Endothelial cell of umbilical vein (primary cell): Measurements from ENCODE around the gene ADAMTS14. TPM values are rescaled to one million over a fixed set of nuclear protein-coding genes. Genes with fewer than 3 reads are reported as not detected.

Experiments used
- BruUV-seq: library from RNA; stranded (reverse); fragments of 400-500 nt; replicated peaks from 2 replicates; lab custom pipeline; 2021; lab: Mats Ljungman, UMichigan
- CTCF ChIA-PET: fragments of 300-600, 350-600 bp; sonication (Branson Sonifier 250); formaldehyde crosslinking; loops from one replicate; lab custom pipeline; 2021; ENCODE audit warnings: antibody characterized with exemption, inconsistent platforms; lab: Charles Lee
- POLR2A ChIA-PET: fragments of 300-600, 350-600 bp; sonication (Branson Sonifier 250); formaldehyde crosslinking; loops from one replicate; lab custom pipeline; 2021; ENCODE audit warnings: antibody characterized with exemption, inconsistent platforms; lab: Charles Lee
- DNase-seq: peaks from one replicate; pipeline ENCODE4 v3.0.0-alpha.2; 2011; ENCODE audit warnings: low read depth, low spot score
- FAIRE-seq: peaks from 2 replicates; lab custom pipeline; 2011; peaks lifted over from hg19 to GRCh38; lab: Jason Lieb, UNC
- H2AFZ ChIP-seq: 2 replicates; pipeline ENCODE4 v1.6.0; 2012; ENCODE audit warnings: low read depth, low read length, control low read depth, inconsistent platforms
- H3K27ac ChIP-seq: 2 replicates; pipeline ENCODE4 v1.5.1; 2011; ENCODE audit warnings: low read depth, mild to moderate bottlenecking, control low read depth, low read length, moderate library complexity; ENCODE audit not compliant: insufficient read depth
- H3K27me3 ChIP-seq, 2 experiments: 2 replicates each; pipeline versions ENCODE4 v1.6.0 to v1.6.1; 2011; ENCODE audit warnings: low read length in 2 of 2, mixed read lengths in 1 of 2; ENCODE audit not compliant: control insufficient read depth in 2 of 2, insufficient read depth in 2 of 2
- H3K36me3 ChIP-seq, 2 experiments: 2 replicates in 1 of 2; 3 replicates in 1 of 2; pipeline ENCODE4 v1.5.1; 2011; ENCODE audit warnings: low read length in 2 of 2, mild to moderate bottlenecking in 1 of 2, moderate library complexity in 1 of 2; ENCODE audit not compliant: control insufficient read depth in 2 of 2, insufficient read depth in 2 of 2; ENCODE audit errors: extremely low read depth in 1 of 2
- H3K4me1 ChIP-seq: 3 replicates; pipeline ENCODE4 v1.5.1; 2011; ENCODE audit warnings: mild to moderate bottlenecking, low read length; ENCODE audit not compliant: control insufficient read depth, insufficient read depth; ENCODE audit errors: extremely low read depth
- H3K4me2 ChIP-seq: 2 replicates; pipeline ENCODE4 v1.6.1; 2011; ENCODE audit warnings: low read length, control low read depth, mixed read lengths; ENCODE audit not compliant: insufficient read depth
- H3K4me3 ChIP-seq, 3 experiments: fragments of 200-600 bp in 1 of 3; sonication (generic), shearing (Covaris generic) in 1 of 3; replicated peaks in 1 of 3; 2 replicates each; pipeline ENCODE4 v1.5.1; 2011 to 2016; ENCODE audit warnings: control low read depth in 3 of 3, low read length in 3 of 3, mild to moderate bottlenecking in 2 of 3, inconsistent platforms in 1 of 3, low read depth in 1 of 3, moderate library complexity in 1 of 3; ENCODE audit not compliant: insufficient read depth in 1 of 3
- H3K79me2 ChIP-seq: 2 replicates; pipeline ENCODE4 v1.6.0; 2012; ENCODE audit warnings: low read length, inconsistent platforms; ENCODE audit not compliant: control insufficient read depth, insufficient read depth
- H3K9ac ChIP-seq: replicated peaks from 2 replicates; pipeline ENCODE3; 2011; ENCODE audit warnings: low read length, control low read depth; ENCODE audit not compliant: insufficient read depth; ENCODE audit errors: extremely low read depth
- H3K9me1 ChIP-seq: replicated peaks from 3 replicates; pipeline ENCODE4 v1.6.0; 2011; ENCODE audit warnings: mild to moderate bottlenecking, low read length; ENCODE audit not compliant: control insufficient read depth, insufficient read depth; ENCODE audit errors: extremely low read depth
- H3K9me3 ChIP-seq: replicated peaks from 2 replicates; pipeline ENCODE4 v1.5.1; 2012; ENCODE audit warnings: low read length, inconsistent platforms; ENCODE audit not compliant: control insufficient read depth, insufficient read depth
- H4K20me1 ChIP-seq: replicated peaks from 2 replicates; pipeline ENCODE3; 2011; ENCODE audit warnings: mild to moderate bottlenecking, low read length; ENCODE audit not compliant: control insufficient read depth, insufficient read depth; ENCODE audit errors: extremely low read depth
- EZH2 ChIP-seq: IDR thresholded peaks from 2 replicates; pipeline ENCODE4 v1.6.1; 2012; ENCODE audit warnings: borderline replicate concordance, low read depth, mild to moderate bottlenecking, moderate library complexity, low read length, inconsistent platforms; ENCODE audit not compliant: severe bottlenecking
- FOS ChIP-seq: IDR thresholded peaks from 2 replicates; pipeline ENCODE4 v1.6.1; 2011; ENCODE audit warnings: mild to moderate bottlenecking, low read length, moderate library complexity, borderline replicate concordance; ENCODE audit not compliant: insufficient read depth
- GATA2 ChIP-seq: IDR thresholded peaks from 2 replicates; pipeline ENCODE4 v1.7.0; 2011; ENCODE audit warnings: low read depth, mild to moderate bottlenecking, moderate library complexity, mixed read lengths, low read length; ENCODE audit not compliant: insufficient read length, insufficient read depth
- JUN ChIP-seq: IDR thresholded peaks from 2 replicates; pipeline ENCODE4 v1.6.1; 2011; ENCODE audit warnings: borderline replicate concordance, low read depth; ENCODE audit not compliant: insufficient read length, insufficient read depth
- MAX ChIP-seq: IDR thresholded peaks from 2 replicates; pipeline ENCODE4 v1.6.1; 2011; ENCODE audit not compliant: insufficient read depth, insufficient read length
- MYC ChIP-seq: IDR thresholded peaks from one replicate; pipeline ENCODE4 v1.6.1; 2011; ENCODE audit warnings: mild to moderate bottlenecking, low read depth, low read length
- POLR2A ChIP-seq: IDR thresholded peaks from 2 replicates; pipeline ENCODE4 v1.6.1; 2012; ENCODE audit warnings: low read depth, mild to moderate bottlenecking, control low read depth, low read length
- POLR2AphosphoS5 ChIP-seq: IDR thresholded peaks from 2 replicates; pipeline ENCODE4 v1.6.1; 2012; ENCODE audit warnings: low read depth, mild to moderate bottlenecking, control low read depth, low read length, moderate library complexity; ENCODE audit not compliant: insufficient read depth
- dilution Hi-C: fragments of 300-500 bp; cut with MboI; formaldehyde crosslinking; loops from one replicate; pipeline ENCODE4 v1.15.0; 2019; ENCODE audit warnings: low sequenced_read_pairs; ENCODE audit not compliant: extremely low pct_ligation_motif_present
- intact Hi-C: fragments of 100-400 bp; cut with micrococcal nuclease; formaldehyde crosslinking; loops from one replicate; pipeline ENCODE4 v1.10.0; 2022
- polyA plus RNA-seq, 4 experiments: library from polyadenylated mRNA; depleted of rRNA in 3 of 4; stranded (reverse) in 3 of 4; unstranded in 1 of 4; fragments of >200 nt; gene quantifications; 2 replicates each; pipeline versions ENCODE4 v1.2.1 to v1.2.3, GENCODE V29; 2011 to 2012; ENCODE audit warnings: missing spikeins in 1 of 4
- total RNA-seq: library from RNA; stranded (reverse); gene quantifications from 2 replicates; pipeline ENCODE4 v1.2.3, GENCODE V29; 2021
- TF ChIP-seq, protein P1 (sequence below), 2 donors: IDR thresholded peaks; 1 replicate in 1 of 2; 2 replicates in 1 of 2; pipeline ENCODE4 v1.5.1; 2011; ENCODE audit warnings: low read length in 2 of 2, mild to moderate bottlenecking in 2 of 2, moderate library complexity in 2 of 2, control low read depth in 1 of 2, inconsistent platforms in 1 of 2, low read depth in 1 of 2; ENCODE audit not compliant: insufficient read depth in 1 of 2; ENCODE audit errors: extremely low read depth in 1 of 2

The ADAMTS14 gene
- total and polyA plus RNA-seq, 2 donors (not counting 3 experiments of a cell fraction or from before 2014, with no cell fraction given), result not detected

- Histone ChIP-seq H3K4me1 (no peaks in the 10 kb centered on the region), H3K27me3 (peaks cover 26 to 29% of the 10 kb centered on the region in 2 experiments), H3K79me2 (no peaks in the 10 kb centered on the region), H3K9me1 (no peaks in the 10 kb centered on the region), H3K4me3 (no peak overlapping the region), H3K9ac (no peak overlapping the region), H3K36me3 (no peaks in the 10 kb centered on the region), H3K27ac (no peak overlapping the region), H3K9me3 (no peaks in the 10 kb centered on the region), H2AFZ (no peak overlapping the region), H3K4me2 (no peak overlapping the region), H4K20me1 (no peaks in the 10 kb centered on the region)
- intact Hi-C loops, result no loop called here
- ChIA-PET POLR2A (no interaction called here), CTCF (no interaction called here)
- DNase-seq (no peak), FAIRE-seq (no peak)
- dilution Hi-C loops, result no loop called here
- BruUV-seq, result no TSS peak
- TF ChIP-seq MYC (no peak), EZH2 (no peak), POLR2A (no peak), FOS (no peak), JUN (no peak), GATA2 (no peak), MAX (no peak), POLR2AphosphoS5 (no peak)
- TF ChIP-seq, protein P1, sequence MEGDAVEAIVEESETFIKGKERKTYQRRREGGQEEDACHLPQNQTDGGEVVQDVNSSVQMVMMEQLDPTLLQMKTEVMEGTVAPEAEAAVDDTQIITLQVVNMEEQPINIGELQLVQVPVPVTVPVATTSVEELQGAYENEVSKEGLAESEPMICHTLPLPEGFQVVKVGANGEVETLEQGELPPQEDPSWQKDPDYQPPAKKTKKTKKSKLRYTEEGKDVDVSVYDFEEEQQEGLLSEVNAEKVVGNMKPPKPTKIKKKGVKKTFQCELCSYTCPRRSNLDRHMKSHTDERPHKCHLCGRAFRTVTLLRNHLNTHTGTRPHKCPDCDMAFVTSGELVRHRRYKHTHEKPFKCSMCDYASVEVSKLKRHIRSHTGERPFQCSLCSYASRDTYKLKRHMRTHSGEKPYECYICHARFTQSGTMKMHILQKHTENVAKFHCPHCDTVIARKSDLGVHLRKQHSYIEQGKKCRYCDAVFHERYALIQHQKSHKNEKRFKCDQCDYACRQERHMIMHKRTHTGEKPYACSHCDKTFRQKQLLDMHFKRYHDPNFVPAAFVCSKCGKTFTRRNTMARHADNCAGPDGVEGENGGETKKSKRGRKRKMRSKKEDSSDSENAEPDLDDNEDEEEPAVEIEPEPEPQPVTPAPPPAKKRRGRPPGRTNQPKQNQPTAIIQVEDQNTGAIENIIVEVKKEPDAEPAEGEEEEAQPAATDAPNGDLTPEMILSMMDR (IDR thresholded peaks at IDR 0.05; ENCODE audit: extremely low read depth in 1 of 2, insufficient read depth in 1 of 2, low read depth in 1 of 2, low read length in 2 of 2), result no peak
Observed at GRCh38 chr10:70673929-70674559, 1.7 kb downstream of the ADAMTS14 start.
